ENCODE results near the gene SUN3. TPM values are rescaled to one million over a fixed set of nuclear protein-coding genes. Genes with fewer than 3 reads are reported as not detected.

SUN3 gene
- total and polyA plus RNA-seq, 2 of the 13 experiments (the other 11 are each of a cell fraction or from before 2014, with no cell fraction given): not detected

DNA sequence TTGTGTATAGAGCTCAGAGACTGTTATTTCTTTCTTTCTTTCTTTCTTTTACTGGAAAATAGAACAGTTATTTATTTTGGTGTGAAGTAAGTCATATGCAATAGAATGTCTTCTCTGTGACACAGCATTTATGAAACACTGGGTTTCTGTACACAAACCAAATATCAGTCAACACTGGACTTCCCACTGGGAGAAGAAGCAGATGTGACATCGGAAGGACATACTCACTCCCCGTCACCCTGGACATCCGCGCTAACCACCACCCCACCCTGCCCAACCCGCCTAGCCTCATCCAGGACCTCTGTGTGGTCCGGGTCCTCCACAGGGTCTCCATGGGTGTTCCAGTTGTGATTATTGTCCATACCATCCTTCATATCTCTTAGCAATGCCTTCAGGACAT, 22.0 kb downstream of the SUN3 start:
- no peak for DNase-seq (ENCODE audit: low spot score)
- intact Hi-C loops (cut with micrococcal nuclease; ENCODE audit: unreplicated experiment): no loop called here
- Histone ChIP-seq H3K9ac (ENCODE audit: insufficient read depth, low read depth, low read length) (no peak overlapping the region), H3K9me3 (ENCODE audit: low read length) (no peaks in the 10 kb centered on the region), H4K20me1 (ENCODE audit: insufficient read depth, low read length) (no peaks in the 10 kb centered on the region), H3K27ac (ENCODE audit: extremely low read length, insufficient read depth, low read length) (no peak overlapping the region), H3K4me3 (replicated peaks in 1 of 3; ENCODE audit: insufficient read depth in 1 of 3, low read depth in 2 of 3, low read length in 3 of 3) (no peak overlapping the region), H3K79me2 (ENCODE audit: insufficient read depth, low read length) (no peaks in the 10 kb centered on the region), H2AFZ (ENCODE audit: low read length) (no peak overlapping the region), H3K36me3 (replicated peaks in 1 of 2; ENCODE audit: control insufficient read depth in 1 of 2, insufficient read depth in 2 of 2, low read length in 2 of 2) (no peaks in the 10 kb centered on the region), H3K4me1 (ENCODE audit: insufficient read depth, low read length) (no peaks in the 10 kb centered on the region), H3K27me3 (ENCODE audit: control insufficient read depth in 1 of 2, insufficient read depth in 2 of 2, low read length in 2 of 2) (peaks cover 0 to 14% of the 10 kb centered on the region in 2 experiments; a peak in 2 of 5 replicates), H3K4me2 (ENCODE audit: low read depth, low read length) (no peak overlapping the region)
- in situ Hi-C loops (cut with HindIII; ENCODE audit: extremely low pct_ligation_motif_present, low pct_unique_long_range_greater_than_20kb): no loop called here
- no peak for ATAC-seq
- 48% methylated on average over 6 of the region's 6 CpGs for WGBS (ENCODE audit: low lambda C conversion rate)
- BruUV-seq (replicated peaks): no TSS peak
- no peak for FAIRE-seq
- ChIA-PET POLR2A (no interaction called here), CTCF (ENCODE audit: low intra/inter-chr PET ratio, low total read pairs) (no interaction called here)
- TF ChIP-seq PHF5A (CRISPR knock-in tag; IDR thresholded peaks at IDR 0.05; ENCODE audit: low read depth, unreplicated experiment) (no peak), GLI4 (CRISPR knock-in tag; IDR thresholded peaks at IDR 0.05; ENCODE audit: borderline replicate concordance) (no peak), GTF3A (CRISPR knock-in tag; conservative IDR thresholded peaks at IDR 0.05) (no peak), NCOA5 (CRISPR knock-in tag; IDR thresholded peaks at IDR 0.05) (no peak), MAZ (IDR thresholded peaks at IDR 0.05; ENCODE audit: borderline replicate concordance, low read depth, low read length) (no peak), MAZ (CRISPR knock-in tag; IDR thresholded peaks at IDR 0.05; ENCODE audit: low read depth) (no peak)

DNA sequence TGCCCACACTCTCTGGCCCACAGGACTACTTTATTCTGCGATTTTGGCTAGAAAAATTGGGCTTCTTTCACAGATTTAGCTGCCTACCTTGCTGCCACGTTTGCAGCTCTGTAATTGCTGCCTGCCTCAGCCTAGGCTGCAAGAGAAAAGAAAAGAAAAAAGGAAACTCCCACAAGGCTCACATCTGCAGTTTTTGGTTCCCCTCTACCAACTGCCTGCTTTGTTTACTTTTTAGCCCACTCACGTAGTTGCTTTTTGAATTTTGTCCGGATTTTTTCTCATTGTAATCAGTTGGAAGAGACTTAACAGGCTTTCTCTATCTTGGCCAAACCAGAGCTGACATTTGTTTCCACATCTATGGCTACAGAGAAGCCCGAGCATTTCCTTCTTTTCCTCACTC, 24.3 kb downstream of the SUN3 start:
- H3K36me3 ChIP-seq (replicated peaks in 1 of 2; ENCODE audit: control insufficient read depth in 1 of 2, insufficient read depth in 2 of 2, low read length in 2 of 2): no peaks in the 10 kb centered on the region
- H3K27ac ChIP-seq (ENCODE audit: extremely low read length, insufficient read depth, low read length): no peak overlapping the region
- no peaks in the 10 kb centered on the region for H3K79me2 ChIP-seq (ENCODE audit: insufficient read depth, low read length)
- no peak for ATAC-seq
- ChIA-PET POLR2A (no interaction called here), CTCF (ENCODE audit: low intra/inter-chr PET ratio, low total read pairs) (no interaction called here)
- no peak for FAIRE-seq
- no peak overlapping the region for H3K4me3 ChIP-seq (replicated peaks in 1 of 3; ENCODE audit: insufficient read depth in 1 of 3, low read depth in 2 of 3, low read length in 3 of 3)
- no peak overlapping the region for H3K9ac ChIP-seq (ENCODE audit: insufficient read depth, low read depth, low read length)
- peaks cover 0 to 8% of the 10 kb centered on the region in 2 experiments; a peak in 1 of 5 replicates for H3K27me3 ChIP-seq (ENCODE audit: control insufficient read depth in 1 of 2, insufficient read depth in 2 of 2, low read length in 2 of 2)
- intact Hi-C loops (cut with micrococcal nuclease; ENCODE audit: unreplicated experiment): no loop called here
- H3K4me1 ChIP-seq (ENCODE audit: insufficient read depth, low read length): no peaks in the 10 kb centered on the region
- BruUV-seq (replicated peaks): no TSS peak
- DNase-seq (ENCODE audit: low spot score): no peak
- no peaks in the 10 kb centered on the region for H4K20me1 ChIP-seq (ENCODE audit: insufficient read depth, low read length)
- H2AFZ ChIP-seq (ENCODE audit: low read length): no peak overlapping the region
- under 1% methylated on average over 5 of the region's 5 CpGs for WGBS (ENCODE audit: low lambda C conversion rate)
- in situ Hi-C loops (cut with HindIII; ENCODE audit: extremely low pct_ligation_motif_present, low pct_unique_long_range_greater_than_20kb): no loop called here
- no peaks in the 10 kb centered on the region for H3K9me3 ChIP-seq (ENCODE audit: low read length)
- H3K4me2 ChIP-seq (ENCODE audit: low read depth, low read length): no peak overlapping the region
- TF ChIP-seq ZSCAN30 (CRISPR knock-in tag; IDR thresholded peaks at IDR 0.05): no peak
- no peak for TF ChIP-seq MAZ (IDR thresholded peaks at IDR 0.05; ENCODE audit: borderline replicate concordance, low read depth, low read length)
- TF ChIP-seq MAZ (CRISPR knock-in tag; IDR thresholded peaks at IDR 0.05; ENCODE audit: low read depth): no peak
- TF ChIP-seq MED1 (CRISPR knock-in tag; IDR thresholded peaks at IDR 0.05): no peak
- no peak for TF ChIP-seq ZNF230 (CRISPR knock-in tag; IDR thresholded peaks at IDR 0.05)
- TF ChIP-seq, protein P1, sequence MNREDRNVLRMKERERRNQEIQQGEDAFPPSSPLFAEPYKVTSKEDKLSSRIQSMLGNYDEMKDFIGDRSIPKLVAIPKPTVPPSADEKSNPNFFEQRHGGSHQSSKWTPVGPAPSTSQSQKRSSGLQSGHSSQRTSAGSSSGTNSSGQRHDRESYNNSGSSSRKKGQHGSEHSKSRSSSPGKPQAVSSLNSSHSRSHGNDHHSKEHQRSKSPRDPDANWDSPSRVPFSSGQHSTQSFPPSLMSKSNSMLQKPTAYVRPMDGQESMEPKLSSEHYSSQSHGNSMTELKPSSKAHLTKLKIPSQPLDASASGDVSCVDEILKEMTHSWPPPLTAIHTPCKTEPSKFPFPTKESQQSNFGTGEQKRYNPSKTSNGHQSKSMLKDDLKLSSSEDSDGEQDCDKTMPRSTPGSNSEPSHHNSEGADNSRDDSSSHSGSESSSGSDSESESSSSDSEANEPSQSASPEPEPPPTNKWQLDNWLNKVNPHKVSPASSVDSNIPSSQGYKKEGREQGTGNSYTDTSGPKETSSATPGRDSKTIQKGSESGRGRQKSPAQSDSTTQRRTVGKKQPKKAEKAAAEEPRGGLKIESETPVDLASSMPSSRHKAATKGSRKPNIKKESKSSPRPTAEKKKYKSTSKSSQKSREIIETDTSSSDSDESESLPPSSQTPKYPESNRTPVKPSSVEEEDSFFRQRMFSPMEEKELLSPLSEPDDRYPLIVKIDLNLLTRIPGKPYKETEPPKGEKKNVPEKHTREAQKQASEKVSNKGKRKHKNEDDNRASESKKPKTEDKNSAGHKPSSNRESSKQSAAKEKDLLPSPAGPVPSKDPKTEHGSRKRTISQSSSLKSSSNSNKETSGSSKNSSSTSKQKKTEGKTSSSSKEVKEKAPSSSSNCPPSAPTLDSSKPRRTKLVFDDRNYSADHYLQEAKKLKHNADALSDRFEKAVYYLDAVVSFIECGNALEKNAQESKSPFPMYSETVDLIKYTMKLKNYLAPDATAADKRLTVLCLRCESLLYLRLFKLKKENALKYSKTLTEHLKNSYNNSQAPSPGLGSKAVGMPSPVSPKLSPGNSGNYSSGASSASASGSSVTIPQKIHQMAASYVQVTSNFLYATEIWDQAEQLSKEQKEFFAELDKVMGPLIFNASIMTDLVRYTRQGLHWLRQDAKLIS (CRISPR knock-in tag; IDR thresholded peaks at IDR 0.05): no peak
- TF ChIP-seq, protein P2, sequence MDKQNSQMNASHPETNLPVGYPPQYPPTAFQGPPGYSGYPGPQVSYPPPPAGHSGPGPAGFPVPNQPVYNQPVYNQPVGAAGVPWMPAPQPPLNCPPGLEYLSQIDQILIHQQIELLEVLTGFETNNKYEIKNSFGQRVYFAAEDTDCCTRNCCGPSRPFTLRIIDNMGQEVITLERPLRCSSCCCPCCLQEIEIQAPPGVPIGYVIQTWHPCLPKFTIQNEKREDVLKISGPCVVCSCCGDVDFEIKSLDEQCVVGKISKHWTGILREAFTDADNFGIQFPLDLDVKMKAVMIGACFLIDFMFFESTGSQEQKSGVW (CRISPR knock-in tag; IDR thresholded peaks at IDR 0.05; ENCODE audit: borderline replicate concordance): no peak
- no peak for TF ChIP-seq KDM4B (CRISPR knock-in tag; IDR thresholded peaks at IDR 0.05)
- TF ChIP-seq ZEB1 (IDR thresholded peaks at IDR 0.05; ENCODE audit: insufficient replicate concordance, low read depth): no peak
- no peak for TF ChIP-seq STAT5B (CRISPR knock-in tag; IDR thresholded peaks at IDR 0.05)
- TF ChIP-seq TOPORS (CRISPR knock-in tag; IDR thresholded peaks at IDR 0.05): no peak
- TF ChIP-seq FOXK1 (CRISPR knock-in tag; IDR thresholded peaks at IDR 0.05; ENCODE audit: borderline replicate concordance, low read depth): no peak

Data from HepG2 (cell line).